GM21381 (cell line): ENCODE measurements around the gene MAP4K1.
"Not testable (repeated sequence)": the region's sequence is repeated elsewhere in the genome, so short reads cannot be mapped to it uniquely, and the experiment has no call there.

Experiments used
- ATAC-seq: cut with Tn5 transposase; IDR thresholded peaks from one replicate; pipeline ENCODE4 v1.9.1; 2021; ENCODE audit warnings: mild to moderate bottlenecking, moderate library complexity; ENCODE audit not compliant: unreplicated experiment

Gene MAP4K1

GRCh38 chr19:38653028-38653571 lies 35.3 kb upstream of the MAP4K1 start:
- ATAC-seq: no peak

GRCh38 chr19:38650911-38651584 lies 33.3 kb upstream of the MAP4K1 start:
- no peak for ATAC-seq

DNA sequence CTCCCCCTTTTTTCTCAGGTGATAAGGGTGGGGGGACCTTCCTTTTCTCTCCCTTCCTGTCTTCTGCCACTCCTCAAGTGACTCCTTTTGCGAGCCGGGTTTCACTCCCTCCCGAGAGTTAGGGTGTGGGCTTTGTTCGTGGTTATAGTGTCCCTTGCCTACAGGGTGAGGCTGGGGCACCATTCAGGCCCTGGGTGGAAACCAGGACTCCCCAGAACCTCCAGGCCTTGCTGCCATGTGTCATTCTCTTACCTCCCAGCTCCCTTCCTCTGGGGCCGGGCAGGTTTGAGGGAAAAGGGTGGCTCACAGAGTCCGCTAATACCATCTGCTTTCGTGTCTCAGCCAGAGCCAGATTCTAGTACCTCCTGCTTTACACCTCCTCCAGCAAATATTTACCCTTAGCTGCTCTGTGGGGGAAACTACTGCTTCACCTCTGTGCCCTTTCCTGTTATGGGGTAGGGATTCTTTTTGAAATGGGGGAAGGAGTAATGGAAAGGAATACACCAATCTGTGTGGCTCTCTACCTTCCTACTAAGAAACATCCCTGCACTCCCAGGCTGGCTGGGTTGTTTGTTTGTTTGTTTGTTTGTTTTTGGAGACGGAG lies 32.5 kb upstream of the MAP4K1 start:
- no peak for ATAC-seq

DNA sequence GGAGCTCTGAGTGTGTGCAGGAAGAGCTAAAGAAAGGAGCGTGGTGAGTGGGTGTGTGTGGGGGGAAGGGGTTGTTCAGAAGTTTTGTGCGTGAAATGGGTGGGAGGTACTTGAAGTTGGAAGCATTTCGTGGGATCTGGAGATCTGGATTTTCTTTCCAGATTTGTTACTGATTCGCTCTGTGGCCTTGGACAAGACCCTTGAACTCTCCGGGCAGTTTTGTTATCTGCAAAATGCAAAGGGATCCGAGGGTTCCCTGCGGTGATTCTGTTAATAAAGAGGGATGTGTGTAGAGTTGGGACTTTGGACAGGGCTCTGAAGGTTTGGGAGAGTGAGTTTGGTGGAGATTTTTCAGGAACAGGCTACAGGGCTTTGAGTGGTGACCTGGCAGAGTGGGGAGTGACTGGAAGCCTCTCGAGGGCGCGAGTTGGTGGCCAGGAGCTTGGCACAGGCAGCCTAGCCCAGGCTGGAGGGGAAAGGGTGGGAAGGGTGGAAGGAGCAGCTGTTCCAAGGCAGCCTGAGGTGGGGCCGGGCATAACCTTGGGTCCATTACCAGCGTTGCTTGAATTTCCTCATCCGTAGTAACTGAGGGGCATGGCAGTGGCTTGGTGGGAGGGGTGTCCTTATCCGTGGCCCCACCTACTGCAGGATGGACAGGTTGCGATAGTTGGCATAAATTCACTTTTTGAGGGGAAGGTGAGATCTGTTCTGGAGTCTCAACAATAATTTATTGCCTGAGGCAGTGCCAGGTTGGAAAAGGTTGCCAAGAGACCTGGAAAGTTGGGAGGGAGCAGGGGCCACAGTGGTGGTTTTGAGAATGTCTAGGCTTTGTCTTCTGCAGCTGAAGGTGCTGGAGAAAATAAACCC lies 31.8 kb upstream of the MAP4K1 start:
- ATAC-seq: no peak

DNA sequence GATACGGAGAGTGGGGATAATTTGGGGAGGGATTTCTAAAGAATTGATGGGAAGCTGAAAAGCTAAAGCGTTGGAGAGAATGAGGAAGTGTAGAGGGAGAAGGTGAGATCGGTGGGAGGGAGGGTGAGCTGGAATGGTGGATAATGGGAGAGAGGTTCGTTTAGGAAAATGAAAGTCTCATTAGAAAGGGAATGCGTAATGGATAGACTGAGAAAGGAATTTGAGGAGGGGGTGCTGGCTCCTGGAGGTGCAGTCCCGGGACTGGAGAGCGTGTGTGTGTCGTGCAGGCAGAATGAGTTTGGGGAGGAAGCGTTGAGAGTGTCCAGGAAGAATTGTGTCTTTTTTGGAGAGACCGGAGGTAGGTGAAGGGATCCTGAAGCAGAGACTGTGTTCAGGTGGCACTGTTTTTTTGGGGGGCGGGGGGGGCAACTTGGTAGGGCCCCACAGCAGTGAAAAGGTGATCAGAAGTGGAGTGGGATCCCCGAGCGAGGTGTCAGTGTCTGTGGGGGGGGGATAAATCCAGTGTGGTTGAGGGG lies 31.1 kb upstream of the MAP4K1 start:
- no peak for ATAC-seq

GRCh38 chr19:38647966-38648768 lies 30.4 kb upstream of the MAP4K1 start:
- ATAC-seq: no peak

- ATAC-seq: peak; percentile 86
Observed at GRCh38 chr19:38647368-38647965, 29.7 kb upstream of the MAP4K1 start, which contains the start of gene ACTN4. Gene ACTN4 (plus strand): TSS chr19:38647649. CDS start chr19:38647746, 97 bp downstream.

DNA sequence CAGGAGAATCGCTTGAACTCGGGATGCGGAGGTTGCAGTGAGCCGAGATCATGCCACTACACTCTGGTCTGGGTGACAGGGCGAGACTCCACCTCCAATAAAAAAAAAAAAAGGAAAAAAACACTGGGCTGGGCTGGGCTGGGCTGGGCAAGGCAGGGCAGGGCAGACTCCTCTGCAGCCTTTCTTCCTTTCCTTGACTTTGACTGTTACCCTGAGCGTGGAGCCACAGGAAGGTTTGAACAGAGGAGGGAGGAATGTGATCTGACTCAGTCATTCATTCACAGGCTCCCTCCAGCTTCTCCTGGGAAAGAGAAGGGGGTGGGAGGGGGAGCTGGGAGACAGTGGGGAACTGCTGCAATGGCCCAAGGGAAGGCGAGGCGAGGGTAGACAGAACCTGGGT lies 27.0 kb upstream of the MAP4K1 start:
- no peak for ATAC-seq

- no peak for ATAC-seq
Observed at GRCh38 chr19:38642176-38642575, 24.4 kb upstream of the MAP4K1 start.

- no peak for ATAC-seq
Observed at GRCh38 chr19:38640368-38640767, 22.6 kb upstream of the MAP4K1 start.

GRCh38 chr19:38639679-38640078 lies 21.9 kb upstream of the MAP4K1 start:
- no peak for ATAC-seq

DNA sequence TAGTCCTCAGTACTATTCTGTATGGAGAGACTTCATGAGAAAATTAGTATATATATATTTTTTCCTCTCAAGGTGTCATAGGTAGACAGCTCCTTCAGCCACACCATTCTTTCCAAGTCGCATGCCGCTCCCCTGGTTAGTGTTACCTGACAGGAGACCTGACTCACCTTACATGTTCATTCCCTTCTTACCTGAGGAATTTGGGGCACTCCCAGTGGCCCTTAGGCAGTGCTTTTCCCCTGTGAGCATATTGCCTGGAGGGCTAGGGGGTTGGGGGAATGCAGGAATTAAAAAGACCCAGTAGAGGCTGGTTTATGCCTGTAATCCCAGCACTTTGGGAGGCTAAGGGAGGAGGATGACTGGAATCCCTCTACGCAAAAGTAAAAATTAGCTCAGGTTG lies 20.7 kb upstream of the MAP4K1 start:
- no peak for ATAC-seq

- no peak for ATAC-seq
Observed at GRCh38 chr19:38635483-38636399, 18.0 kb upstream of the MAP4K1 start.

- no peak for ATAC-seq
Observed at GRCh38 chr19:38634757-38635482, 17.2 kb upstream of the MAP4K1 start.

GRCh38 chr19:38632476-38633213 lies 14.9 kb upstream of the MAP4K1 start:
- ATAC-seq: no peak

DNA sequence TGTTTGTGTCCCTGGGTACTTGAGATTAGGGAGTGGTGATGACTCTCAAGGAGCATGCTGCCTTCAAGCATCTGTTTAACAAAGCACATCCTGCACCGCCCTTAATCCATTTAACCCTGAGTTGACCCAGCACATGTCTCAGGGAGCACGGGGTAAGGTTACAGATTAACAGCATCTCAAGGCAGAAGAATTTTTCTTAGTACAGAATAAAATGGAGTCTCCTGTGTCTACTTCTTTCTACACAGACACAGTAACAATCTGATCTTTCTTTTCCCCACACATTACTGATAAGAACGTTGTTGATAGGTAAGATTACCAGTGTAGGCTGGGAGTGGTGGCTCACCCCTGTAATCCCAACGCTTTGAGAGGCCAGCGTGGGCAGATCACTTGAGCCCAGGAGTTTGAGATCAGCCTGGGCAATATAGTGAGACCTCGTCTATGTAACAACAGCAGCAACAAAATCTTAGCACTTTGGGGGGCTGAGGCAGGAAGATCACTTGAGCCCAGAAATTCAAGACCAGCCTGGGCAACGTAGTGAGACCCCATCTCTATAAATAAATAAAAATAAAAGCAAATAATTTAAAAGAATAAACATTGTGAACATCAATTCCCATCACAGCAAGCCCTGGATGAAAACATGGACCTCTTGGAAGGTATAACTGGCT lies 14.2 kb upstream of the MAP4K1 start:
- not testable (repeated sequence) for ATAC-seq

- not testable (repeated sequence) for ATAC-seq
Observed at GRCh38 chr19:38631301-38631700, 13.5 kb upstream of the MAP4K1 start.
